ENCODE results near the gene CERS2.
"Not testable (repeated sequence)": the region's sequence is repeated elsewhere in the genome, so short reads cannot be mapped to it uniquely, and the experiment has no call there.

The CERS2 gene

GRCh38 chr1:150970808-150971582 lies 3.6 kb downstream of the CERS2 start:
- DNase-seq (ENCODE audit: low read depth) = peak; percentile 71

GRCh38 chr1:150969626-150970025 lies 5.0 kb downstream of the CERS2 start:
- no peak for DNase-seq (ENCODE audit: low read depth)

- no peak for DNase-seq (ENCODE audit: low read depth)
Observed at GRCh38 chr1:150968491-150968890, 6.1 kb downstream of the CERS2 start.

GRCh38 chr1:150967936-150968335 lies 6.7 kb downstream of the CERS2 start:
- no peak for DNase-seq (ENCODE audit: low read depth)

- no peak for DNase-seq (ENCODE audit: low read depth)
Observed at GRCh38 chr1:150966011-150966410, 8.6 kb downstream of the CERS2 start.

- no peak for DNase-seq (ENCODE audit: low read depth)
Observed at GRCh38 chr1:150965605-150966004, 9.0 kb downstream of the CERS2 start.

GRCh38 chr1:150964164-150964489 lies 10.5 kb downstream of the CERS2 start:
- no peak for DNase-seq (ENCODE audit: low read depth)

GRCh38 chr1:150963321-150964163 lies 11.1 kb downstream of the CERS2 start:
- DNase-seq (ENCODE audit: low read depth) = no peak

- no peak for DNase-seq (ENCODE audit: low read depth)
Observed at GRCh38 chr1:150961756-150962155, 12.9 kb downstream of the CERS2 start.

- DNase-seq (ENCODE audit: low read depth) = no peak
Observed at GRCh38 chr1:150960646-150961045, 14.0 kb downstream of the CERS2 start.

GRCh38 chr1:150957666-150958065 lies 17.0 kb downstream of the CERS2 start:
- no peak for DNase-seq (ENCODE audit: low read depth)

- no peak for DNase-seq (ENCODE audit: low read depth)
Observed at GRCh38 chr1:150955280-150955679, 19.4 kb downstream of the CERS2 start.

- no peak for DNase-seq (ENCODE audit: low read depth)
Observed at GRCh38 chr1:150954708-150955107, 19.9 kb downstream of the CERS2 start.

- DNase-seq (ENCODE audit: low read depth) = no peak
Observed at GRCh38 chr1:150944856-150945255, 29.8 kb downstream of the CERS2 start.

- no peak for DNase-seq (ENCODE audit: low read depth)
Observed at GRCh38 chr1:150931773-150932172, 42.9 kb downstream of the CERS2 start.

GRCh38 chr1:150928775-150929174 lies 45.9 kb downstream of the CERS2 start:
- not testable (repeated sequence) for DNase-seq (ENCODE audit: low read depth)

GRCh38 chr1:150928286-150928685 lies 46.3 kb downstream of the CERS2 start:
- DNase-seq (ENCODE audit: low read depth) = peak; percentile 35

- DNase-seq (ENCODE audit: low read depth) = no peak
Observed at GRCh38 chr1:150927624-150928023, 47.0 kb downstream of the CERS2 start.

GRCh38 chr1:150926097-150926741 lies 48.4 kb downstream of the CERS2 start, which contains the start of gene SETDB1:
Gene SETDB1, plus strand, starts transcription at chr1:150926363. Its CDS starts 1,352 bp downstream, at chr1:150927715.
- DNase-seq (ENCODE audit: low read depth) = peak; percentile 94

GRCh38 chr1:150925080-150925479 lies 49.6 kb downstream of the CERS2 start:
- DNase-seq (ENCODE audit: low read depth) = no peak

GRCh38 chr1:150922519-150922975 lies 52.1 kb downstream of the CERS2 start:
- peak; percentile 75 for DNase-seq (ENCODE audit: low read depth)

- DNase-seq (ENCODE audit: low read depth) = no peak
Observed at GRCh38 chr1:150917387-150917786, 57.2 kb downstream of the CERS2 start.

Measured in fibroblast of gingiva (primary cell).